Fibroblast of lung (primary cell): ENCODE measurements around the gene PARD6B. TPM values are rescaled to one million over a fixed set of nuclear protein-coding genes. Genes with fewer than 3 reads are reported as not detected.

ENCODE experiments used
- DNase-seq, 2 donors: peaks; one replicate each; pipeline versions ENCODE4 v3.0.0 to v3.0.0-alpha.2; 2010; ENCODE audit warnings: low read depth in 2 of 2
- H2AFZ ChIP-seq: 2 replicates; pipeline ENCODE4 v1.5.1; 2012; ENCODE audit warnings: low read length, control low read depth, inconsistent platforms
- H3K27ac ChIP-seq: 2 replicates; pipeline ENCODE4 v1.5.1; 2011; ENCODE audit warnings: low read length, control low read depth; ENCODE audit not compliant: insufficient read depth
- H3K27me3 ChIP-seq: 2 replicates; pipeline ENCODE4 v1.5.1; 2011; ENCODE audit warnings: mild to moderate bottlenecking, low read length; ENCODE audit not compliant: control insufficient read depth, insufficient read depth
- H3K36me3 ChIP-seq: 2 replicates; pipeline ENCODE4 v1.5.1; 2011; ENCODE audit warnings: low read length; ENCODE audit not compliant: control insufficient read depth, insufficient read depth
- H3K4me1 ChIP-seq: 2 replicates; pipeline ENCODE4 v1.5.1; 2011; ENCODE audit warnings: low read length; ENCODE audit not compliant: control insufficient read depth, insufficient read depth; ENCODE audit errors: extremely low read depth
- H3K4me2 ChIP-seq: 2 replicates; pipeline ENCODE4 v1.5.1; 2011; ENCODE audit warnings: low read length, control low read depth; ENCODE audit not compliant: insufficient read depth; ENCODE audit errors: extremely low read depth
- H3K4me3 ChIP-seq, 4 experiments: fragments of 200-600 bp in 1 of 4; sonication (generic) in 1 of 4; replicated peaks in 1 of 4; 2 replicates each; pipeline ENCODE4 v1.5.1; 2011 to 2016; ENCODE audit warnings: low read length in 4 of 4, low read depth in 3 of 4, mild to moderate bottlenecking in 3 of 4, control low read depth in 2 of 4, inconsistent platforms in 1 of 4, mixed read lengths in 1 of 4; ENCODE audit not compliant: insufficient read depth in 1 of 4; ENCODE audit errors: control extremely low read depth in 1 of 4
- H3K79me2 ChIP-seq: 2 replicates; pipeline ENCODE4 v1.5.1; 2012; ENCODE audit warnings: mild to moderate bottlenecking, low read length, inconsistent platforms; ENCODE audit not compliant: control insufficient read depth, insufficient read depth
- H3K9ac ChIP-seq: 2 replicates; pipeline ENCODE4 v1.5.1; 2011; ENCODE audit warnings: mild to moderate bottlenecking, low read length, control low read depth; ENCODE audit not compliant: insufficient read depth
- H3K9me3 ChIP-seq: 2 replicates; pipeline ENCODE4 v1.5.1; 2012; ENCODE audit warnings: low read depth, low read length; ENCODE audit not compliant: control insufficient read depth, insufficient read depth
- H4K20me1 ChIP-seq: 2 replicates; pipeline ENCODE4 v1.5.1; 2011; ENCODE audit warnings: low read length; ENCODE audit not compliant: control insufficient read depth, insufficient read depth; ENCODE audit errors: extremely low read depth
- EZH2 ChIP-seq: IDR thresholded peaks from 2 replicates; pipeline ENCODE4 v1.5.1; 2012; ENCODE audit warnings: low read length, control low read depth, mild to moderate bottlenecking; ENCODE audit errors: missing control alignments
- polyA plus RNA-seq, 2 donors: library from polyadenylated mRNA; depleted of rRNA in 1 of 2; stranded (reverse) in 1 of 2; unstranded in 1 of 2; fragments of >200 nt; gene quantifications; 2 replicates each; pipeline ENCODE4 v1.2.1, GENCODE V29; 2011 to 2012; ENCODE audit warnings: missing spikeins in 1 of 2
- total RNA-seq: library from RNA; depleted of rRNA; stranded (reverse); fragments of >200 nt; gene quantifications from 2 replicates; pipeline ENCODE4 v1.2.1, GENCODE V29; 2014
- TF ChIP-seq, protein P1 (sequence below), 2 donors: IDR thresholded peaks in 1 of 2; conservative IDR thresholded peaks in 1 of 2; 1 replicate in 1 of 2; 2 replicates in 1 of 2; pipeline ENCODE4 v1.5.1; 2011 to 2012; ENCODE audit warnings: low read length in 2 of 2, control low read depth in 1 of 2, inconsistent platforms in 1 of 2, low read depth in 1 of 2, mild to moderate bottlenecking in 1 of 2

The PARD6B gene
- total and polyA plus RNA-seq, 2 donors (not counting 1 experiment from before 2014, with no cell fraction given), result 0.30 to 0.83 TPM

DNA sequence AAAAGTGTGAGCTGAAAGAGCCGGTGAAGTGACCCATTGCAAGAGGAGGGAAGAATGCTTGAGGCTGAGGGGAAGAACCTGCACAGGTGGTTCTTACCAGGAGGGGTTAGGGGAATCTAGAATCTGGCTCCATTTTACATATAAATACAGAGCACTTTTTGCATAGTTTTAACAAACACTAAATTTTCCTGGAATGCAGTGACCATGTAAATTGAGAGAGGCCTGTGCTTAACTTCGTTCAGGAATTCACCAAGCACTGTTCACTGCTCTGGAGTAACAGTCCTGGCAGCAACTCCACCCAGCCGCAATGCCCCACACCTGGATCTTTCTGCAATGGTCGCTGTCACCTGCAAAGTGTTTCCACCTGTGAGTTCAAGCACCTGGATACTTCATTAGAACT lies 26.9 kb upstream of the PARD6B start:
- Histone ChIP-seq H3K27ac (no peak overlapping the region), H3K36me3 (no peaks in the 10 kb centered on the region), H3K4me1 (no peaks in the 10 kb centered on the region), H2AFZ (no peak overlapping the region), H3K4me2 (no peak overlapping the region), H4K20me1 (no peaks in the 10 kb centered on the region), H3K9me3 (no peaks in the 10 kb centered on the region), H3K9ac (no peak overlapping the region), H3K4me3 (no peak overlapping the region), H3K27me3 (no peaks in the 10 kb centered on the region), H3K79me2 (no peaks in the 10 kb centered on the region)
- no peak for DNase-seq
- TF ChIP-seq, protein P1, sequence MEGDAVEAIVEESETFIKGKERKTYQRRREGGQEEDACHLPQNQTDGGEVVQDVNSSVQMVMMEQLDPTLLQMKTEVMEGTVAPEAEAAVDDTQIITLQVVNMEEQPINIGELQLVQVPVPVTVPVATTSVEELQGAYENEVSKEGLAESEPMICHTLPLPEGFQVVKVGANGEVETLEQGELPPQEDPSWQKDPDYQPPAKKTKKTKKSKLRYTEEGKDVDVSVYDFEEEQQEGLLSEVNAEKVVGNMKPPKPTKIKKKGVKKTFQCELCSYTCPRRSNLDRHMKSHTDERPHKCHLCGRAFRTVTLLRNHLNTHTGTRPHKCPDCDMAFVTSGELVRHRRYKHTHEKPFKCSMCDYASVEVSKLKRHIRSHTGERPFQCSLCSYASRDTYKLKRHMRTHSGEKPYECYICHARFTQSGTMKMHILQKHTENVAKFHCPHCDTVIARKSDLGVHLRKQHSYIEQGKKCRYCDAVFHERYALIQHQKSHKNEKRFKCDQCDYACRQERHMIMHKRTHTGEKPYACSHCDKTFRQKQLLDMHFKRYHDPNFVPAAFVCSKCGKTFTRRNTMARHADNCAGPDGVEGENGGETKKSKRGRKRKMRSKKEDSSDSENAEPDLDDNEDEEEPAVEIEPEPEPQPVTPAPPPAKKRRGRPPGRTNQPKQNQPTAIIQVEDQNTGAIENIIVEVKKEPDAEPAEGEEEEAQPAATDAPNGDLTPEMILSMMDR (conservative IDR thresholded peaks at IDR 0.05 in 1 of 2, IDR thresholded peaks at IDR 0.05 in 1 of 2; ENCODE audit: low read depth in 1 of 2, low read length in 2 of 2), result no peak

DNA sequence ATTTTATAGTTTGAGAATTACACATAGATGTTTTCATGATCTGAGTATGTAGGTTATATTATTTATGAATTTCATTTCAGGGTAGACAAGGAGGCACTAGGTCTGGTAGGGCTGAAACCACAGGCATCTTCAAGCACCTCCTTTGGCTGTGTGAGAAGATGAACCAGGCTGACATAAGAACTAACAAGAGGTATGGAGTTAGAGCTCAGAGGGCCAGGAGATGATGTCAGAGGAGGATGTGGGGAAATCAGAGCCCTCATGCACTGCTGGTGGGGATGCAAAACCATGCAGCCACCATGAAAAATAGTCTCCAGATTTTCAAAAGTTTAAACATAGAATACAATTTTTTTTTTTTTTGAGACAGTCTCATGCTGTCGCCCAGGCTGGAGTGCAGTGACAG lies 26.4 kb upstream of the PARD6B start:
- H3K79me2 ChIP-seq, result no peaks in the 10 kb centered on the region

DNA sequence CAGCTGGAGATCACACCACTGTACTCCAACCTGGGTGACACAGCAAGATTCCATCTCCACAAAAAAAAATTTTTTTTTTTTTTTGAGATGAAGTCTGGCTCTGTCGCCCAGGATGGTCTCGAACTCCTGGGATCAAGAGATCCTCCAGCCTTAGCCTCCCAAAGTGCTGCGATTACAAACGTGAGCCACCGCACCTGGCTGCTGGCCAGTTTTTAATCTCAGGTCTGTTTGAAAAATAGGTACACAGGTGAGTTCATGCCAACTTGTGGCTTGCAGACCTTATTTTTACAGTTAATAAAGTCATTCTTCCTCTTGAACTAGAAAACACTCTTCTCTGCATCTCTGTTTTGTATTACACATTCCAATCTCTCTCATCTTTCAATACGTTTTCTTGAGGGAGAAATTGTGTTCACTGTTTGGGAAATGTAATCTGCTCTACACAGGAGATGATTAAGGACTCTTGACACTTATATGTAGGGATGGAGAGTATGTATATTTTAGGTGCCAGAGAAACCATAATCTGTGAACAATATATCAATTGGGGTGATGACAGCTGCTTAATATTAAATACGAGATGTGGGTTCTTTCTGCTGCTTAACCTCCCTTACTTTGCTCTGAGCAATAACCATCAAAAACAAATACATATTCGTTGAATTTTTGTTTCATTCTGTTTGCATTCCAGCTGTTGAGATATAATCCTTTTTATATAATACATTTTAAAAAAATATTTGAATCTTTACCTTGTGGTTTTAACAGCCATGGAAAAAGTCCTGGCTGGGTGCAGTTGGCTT lies 22.3 kb upstream of the PARD6B start:
- no peak overlapping the region for H2AFZ ChIP-seq
- no peaks in the 10 kb centered on the region for H3K36me3 ChIP-seq
- no peak overlapping the region for H3K4me3 ChIP-seq
- no peak overlapping the region for H3K27ac ChIP-seq
- DNase-seq, result peak in 1 of 2 donors; percentile 61
- H3K4me1 ChIP-seq, result peaks cover 2% of the 10 kb centered on the region
- H3K9ac ChIP-seq, result no peak overlapping the region
- H3K27me3 ChIP-seq, result no peaks in the 10 kb centered on the region
- no peaks in the 10 kb centered on the region for H3K79me2 ChIP-seq
- H4K20me1 ChIP-seq, result no peaks in the 10 kb centered on the region
- no peak overlapping the region for H3K4me2 ChIP-seq
- no peaks in the 10 kb centered on the region for H3K9me3 ChIP-seq
- TF ChIP-seq EZH2, result no peak
- TF ChIP-seq, protein P1 (conservative IDR thresholded peaks at IDR 0.05 in 1 of 2, IDR thresholded peaks at IDR 0.05 in 1 of 2; ENCODE audit: low read depth in 1 of 2, low read length in 2 of 2), result no peak

More for the DNA sequence above, 26.4 kb upstream of the PARD6B start:
- Histone ChIP-seq H3K4me2 (no peak overlapping the region), H3K4me1 (no peaks in the 10 kb centered on the region), H3K9me3 (no peaks in the 10 kb centered on the region), H3K27ac (no peak overlapping the region), H3K9ac (no peak overlapping the region), H3K36me3 (no peaks in the 10 kb centered on the region), H3K27me3 (no peaks in the 10 kb centered on the region), H3K4me3 (no peak overlapping the region), H2AFZ (no peak overlapping the region), H4K20me1 (no peaks in the 10 kb centered on the region)
- peak in 1 of 2 donors; percentile 64 for DNase-seq
- TF ChIP-seq, protein P1 (conservative IDR thresholded peaks at IDR 0.05 in 1 of 2, IDR thresholded peaks at IDR 0.05 in 1 of 2; ENCODE audit: low read depth in 1 of 2, low read length in 2 of 2), result no peak
- no peak for TF ChIP-seq EZH2
